Adipose tissue (tissue), 3 donors: ENCODE measurements around the gene CERT1. TPM values are rescaled to one million over a fixed set of nuclear protein-coding genes. Genes with fewer than 3 reads are reported as not detected.
"Not testable (repeated sequence)": the region's sequence is repeated elsewhere in the genome, so short reads cannot be mapped to it uniquely, and the experiment has no call there.

Source experiments
- H3K27ac ChIP-seq: one replicate; pipeline ENCODE4 v1.5.1; 2013; ENCODE audit warnings: low read depth, low read length
- WGBS, 3 donors: extraction: QIAGEN DNeasy Blood & Tissue Kit; methylation state at CpG; one replicate each; pipeline ENCODE4 v1.1.7; 2013; 5-methylcytosine and 5-hydroxymethylcytosine counted together
- polyA plus RNA-seq, 3 donors: library from polyadenylated mRNA; stranded (reverse); fragments of 200-250 nt; gene quantifications; one replicate each; pipeline ENCODE4 v1.2.3, GENCODE V29; 2013
- donor health status: healthy with polysubstance abuse.
- donor health status: Bipolar disorder and iron deficiency.
- donor health status: healthy.

The CERT1 gene
- polyA plus RNA-seq, 3 donors: 9.3 to 38.5 (median 19.0) TPM

DNA sequence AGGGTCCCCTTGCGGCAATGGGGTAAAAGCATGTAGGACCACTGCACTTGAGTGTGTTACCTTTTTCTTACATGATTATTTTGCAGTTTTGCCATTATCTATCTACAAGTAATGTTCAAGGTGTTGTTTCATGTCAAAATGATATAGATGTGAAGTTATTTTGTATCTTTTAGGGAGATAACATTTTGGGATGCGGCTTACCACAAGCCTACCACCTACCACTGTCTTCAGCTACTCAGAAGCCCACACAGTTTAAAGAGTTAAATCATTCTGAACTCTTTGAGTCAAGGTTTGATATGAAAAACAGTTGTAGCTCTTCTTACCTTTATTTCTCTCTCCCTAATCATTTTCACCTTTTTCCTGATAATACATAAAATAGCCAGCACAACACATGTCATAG is 19.8 kb downstream of the CERT1 start:
- H3K27ac ChIP-seq: no peak overlapping the region
- 98 to 100% (median 98%) methylated on average over 2 of the region's 2 CpGs for WGBS, 3 donors

DNA sequence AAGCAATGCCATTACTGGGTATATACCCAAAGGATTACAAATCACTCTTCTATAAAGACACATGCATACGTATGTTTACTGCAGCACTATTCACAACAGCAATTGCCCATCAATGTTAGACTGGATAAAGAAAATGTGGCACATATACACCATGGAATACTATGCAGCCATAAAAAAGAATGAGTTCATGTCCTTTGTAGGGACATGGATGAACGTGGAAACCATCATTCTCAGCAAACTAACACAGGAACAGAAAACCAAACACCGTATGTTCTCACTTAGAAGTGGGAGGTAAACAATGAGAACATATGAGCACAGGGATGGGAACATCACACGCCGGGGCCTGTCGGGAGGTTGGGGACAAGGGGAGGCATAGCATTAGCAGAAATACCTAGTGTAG is 21.6 kb downstream of the CERT1 start:
- not testable (repeated sequence) for H3K27ac ChIP-seq
- WGBS, 3 donors: 98 to 99% (median 98%) methylated on average over 6 of the region's 6 CpGs

DNA sequence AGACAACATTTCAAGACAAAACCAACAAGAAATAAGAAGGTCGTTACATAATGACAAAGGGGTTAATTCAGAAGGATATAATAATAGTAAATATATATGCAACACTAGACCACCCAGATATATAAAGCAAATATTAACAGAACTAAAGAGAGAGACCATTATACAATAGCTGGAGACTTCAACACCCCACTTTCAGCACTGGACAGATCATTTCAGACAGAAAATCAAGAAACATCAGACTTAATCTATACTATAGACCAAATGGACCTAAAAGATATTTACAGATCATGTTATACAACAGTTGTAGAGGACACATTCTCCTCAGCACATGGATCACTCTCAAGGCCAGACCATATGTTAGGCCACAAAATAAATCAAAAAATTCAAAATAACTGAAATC is 26.8 kb downstream of the CERT1 start:
- no peak overlapping the region for H3K27ac ChIP-seq
- WGBS, 3 donors: 84 to 91% (median 87%) methylated on average over 1 of the region's 1 CpG

DNA sequence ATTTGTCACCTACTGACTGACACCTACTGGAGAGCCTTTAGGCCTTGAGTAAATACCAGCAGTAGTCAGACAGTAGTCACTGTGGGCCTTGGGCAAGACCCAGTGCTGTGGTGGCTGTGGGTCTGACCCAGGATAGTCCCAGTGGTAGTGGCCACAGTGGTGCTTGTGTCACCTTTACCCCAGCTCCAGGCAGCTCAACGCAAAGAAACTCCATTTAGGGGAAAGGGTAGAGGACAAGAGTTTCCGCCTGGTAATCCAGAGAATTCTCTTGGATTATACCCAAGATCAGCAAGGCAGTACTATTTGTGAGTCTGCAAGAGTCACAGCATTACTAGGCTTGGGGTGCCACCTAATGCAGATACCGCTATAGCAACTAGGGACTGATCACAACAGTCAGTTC is 28.9 kb downstream of the CERT1 start:
- no peak overlapping the region for H3K27ac ChIP-seq
- WGBS, 3 donors: 88 to 93% (median 89%) methylated on average over 3 of the region's 3 CpGs

DNA sequence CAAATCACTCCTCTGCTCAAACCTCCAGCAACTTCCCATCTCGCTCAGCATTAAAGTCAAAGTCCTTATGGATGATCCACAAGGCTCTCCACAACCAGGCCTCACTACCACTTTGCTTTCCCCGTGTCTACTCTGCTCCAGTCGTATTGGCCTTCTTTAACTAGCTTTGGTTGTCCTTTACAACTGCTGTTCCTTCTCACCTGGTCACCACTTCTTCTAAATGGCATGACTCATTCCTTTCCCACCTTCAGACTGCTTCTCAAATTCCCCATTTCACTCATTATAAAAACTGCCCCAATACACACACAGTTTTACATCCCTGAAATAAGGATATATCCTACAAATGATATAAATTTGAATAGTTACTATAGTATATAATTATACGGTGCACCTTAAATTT is 30.4 kb downstream of the CERT1 start:
- WGBS, 3 donors: 95 to 96% (median 96%) methylated on average over 4 of the region's 4 CpGs
- H3K27ac ChIP-seq: no peak overlapping the region

DNA sequence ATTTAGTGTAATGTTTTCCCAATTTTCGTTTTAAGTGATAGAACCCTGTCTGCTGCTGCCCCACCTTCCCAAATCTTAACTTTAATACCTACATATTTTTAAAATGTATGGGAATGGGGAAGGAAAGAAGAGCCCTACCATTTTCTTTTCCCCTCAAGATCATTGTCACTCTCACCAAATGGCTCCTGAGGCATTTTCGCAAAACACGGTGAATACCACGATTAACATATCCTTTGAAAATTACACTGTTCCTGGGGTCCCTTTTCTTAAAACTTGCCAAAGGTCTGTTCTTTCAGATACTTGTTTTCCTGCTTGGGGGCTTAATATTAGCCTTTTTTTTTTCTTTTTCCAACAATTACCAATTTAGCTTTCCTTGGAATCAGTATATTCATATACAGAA is 36.1 kb downstream of the CERT1 start:
- H3K27ac ChIP-seq: no peak overlapping the region
- WGBS, 3 donors: 82 to 87% (median 87%) methylated on average over 4 of the region's 4 CpGs

DNA sequence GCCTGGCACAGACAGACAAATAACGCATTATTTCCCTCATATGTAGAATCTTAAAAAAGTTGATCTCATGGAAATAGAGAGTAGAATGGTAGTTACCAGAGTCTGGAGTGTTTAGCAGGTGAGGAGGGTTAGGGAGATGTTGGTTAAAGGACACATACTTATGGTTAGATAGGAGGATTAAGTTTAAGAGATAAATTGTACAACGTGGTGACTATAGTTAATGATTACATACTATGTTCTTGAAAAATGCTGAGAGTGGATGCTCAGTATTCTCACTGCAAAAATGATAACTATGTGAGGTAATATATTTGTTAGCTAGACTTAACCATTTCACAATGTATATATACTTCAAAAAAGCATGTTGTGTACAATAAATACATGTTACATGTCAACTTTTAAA is 38.0 kb downstream of the CERT1 start:
- H3K27ac ChIP-seq: no peak overlapping the region
- 58 to 92% (median 85%) methylated on average over 2 of the region's 2 CpGs for WGBS, 3 donors

DNA sequence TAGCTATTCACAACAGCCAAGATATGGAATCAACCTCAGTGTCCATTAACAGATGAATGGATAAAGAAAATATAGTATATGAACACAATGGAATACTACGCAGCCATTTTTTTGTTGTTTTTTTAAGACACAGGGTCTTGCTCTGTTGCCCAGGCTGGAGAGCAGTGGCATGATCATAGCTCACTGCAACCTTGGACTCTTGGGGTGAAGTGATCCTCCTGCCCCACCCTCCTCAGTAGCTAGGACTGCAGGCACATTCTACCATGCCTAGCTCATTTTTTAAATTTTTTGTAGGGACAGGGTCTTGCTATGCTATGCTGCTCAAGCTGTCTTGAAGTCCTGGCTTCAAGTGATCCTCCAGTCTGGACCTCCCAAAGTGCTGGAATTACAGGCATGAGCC is 38.5 kb downstream of the CERT1 start:
- 93 to 98% (median 97%) methylated on average over 1 of the region's 1 CpG for WGBS, 3 donors
- no peak overlapping the region for H3K27ac ChIP-seq

DNA sequence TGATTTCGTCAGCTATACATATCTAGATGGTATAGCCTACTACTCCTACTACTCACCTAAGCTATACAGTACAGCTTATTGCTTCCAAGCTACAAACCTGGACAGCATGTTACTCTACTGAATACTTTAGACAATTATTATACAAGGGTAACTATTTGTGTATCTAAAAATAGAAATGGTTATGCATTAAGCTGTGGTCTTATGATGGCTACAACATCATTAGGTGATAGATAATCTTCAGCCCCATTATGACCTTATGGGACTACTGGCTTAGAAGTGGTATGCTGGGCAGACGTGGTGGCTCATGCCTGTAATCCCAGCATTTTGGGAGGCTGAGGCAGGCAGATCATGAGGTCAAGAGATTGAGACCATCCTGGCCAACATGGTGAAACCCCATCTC is 40.2 kb downstream of the CERT1 start:
- H3K27ac ChIP-seq: no peak overlapping the region
- WGBS, 3 donors: 97 to 100% (median 100%) methylated on average over 2 of the region's 2 CpGs

DNA sequence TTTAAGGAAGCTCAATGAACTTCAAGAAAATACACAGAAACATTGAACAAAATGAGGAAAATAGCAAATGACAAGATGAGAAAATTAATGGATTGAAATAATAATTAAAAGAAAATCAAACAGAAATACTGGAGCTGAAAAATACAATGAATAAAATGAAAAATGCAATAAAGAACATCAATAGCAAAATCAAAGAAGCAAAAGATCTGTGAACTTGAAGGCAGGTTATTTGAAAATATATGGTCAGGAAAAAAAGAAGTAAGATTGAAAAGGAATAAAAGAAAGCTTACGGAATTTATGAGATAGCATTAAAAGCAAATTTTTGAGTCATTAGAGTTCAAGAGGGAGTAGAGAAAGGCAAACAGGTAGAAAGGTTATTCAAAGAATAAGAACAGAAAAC is 42.4 kb downstream of the CERT1 start:
- no peak overlapping the region for H3K27ac ChIP-seq
- 99 to 100% (median 100%) methylated on average over 1 of the region's 1 CpG for WGBS, 3 donors

DNA sequence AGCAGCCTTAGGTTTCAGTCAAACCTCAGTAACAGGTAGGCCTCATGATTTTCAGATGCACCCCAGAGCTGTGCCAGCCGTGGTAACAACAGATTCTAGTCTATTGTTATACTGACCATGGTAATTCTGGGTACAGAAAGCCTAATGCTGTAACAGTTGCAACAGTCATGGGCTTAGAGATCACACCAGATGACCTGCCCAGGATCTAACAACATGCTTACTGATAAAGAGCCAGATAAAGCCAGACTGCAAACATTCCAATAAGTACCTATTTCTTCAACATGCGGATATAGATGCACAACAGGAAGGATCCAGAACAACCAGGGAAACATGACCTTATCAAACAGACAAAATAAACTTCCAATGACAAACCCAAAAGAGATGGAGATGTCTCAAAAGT is 42.8 kb downstream of the CERT1 start:
- H3K27ac ChIP-seq: no peak overlapping the region
- 95 to 98% (median 98%) methylated on average over 2 of the region's 2 CpGs for WGBS, 3 donors

DNA sequence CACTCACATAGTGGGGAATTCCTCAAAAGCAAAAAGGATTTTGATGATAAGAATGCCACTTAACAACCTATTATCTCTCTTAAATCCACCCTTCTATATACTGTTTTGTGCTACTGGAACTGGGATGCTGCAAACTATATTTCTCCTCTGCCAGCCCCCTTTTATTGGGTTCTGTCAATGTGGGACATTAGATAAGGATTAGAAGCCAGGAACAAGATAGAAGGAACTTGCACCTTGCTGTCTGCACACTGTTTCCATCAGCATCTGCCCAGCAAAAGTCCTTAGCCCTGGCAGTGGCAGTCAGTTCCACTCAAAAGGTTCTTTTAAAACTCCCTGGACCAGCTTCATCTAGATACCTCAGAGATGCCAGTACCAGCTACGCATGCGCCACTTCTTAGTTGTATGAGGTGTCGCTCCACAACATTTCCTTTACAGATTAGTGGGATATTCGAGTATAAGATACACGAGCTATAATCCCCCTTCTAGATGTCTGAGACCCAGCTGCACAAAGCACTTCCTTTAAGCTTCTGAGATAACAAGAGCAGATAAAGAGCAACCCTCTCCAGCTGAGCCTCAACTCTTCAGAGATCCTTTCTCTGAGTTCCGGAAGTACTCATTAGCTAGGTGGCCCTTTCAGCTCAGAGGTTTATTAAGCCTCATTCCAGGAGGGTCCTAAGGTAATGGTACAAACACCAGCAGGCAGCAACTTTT is 45.3 kb downstream of the CERT1 start:
- WGBS, 3 donors: 82 to 86% (median 86%) methylated on average over 6 of the region's 6 CpGs
- H3K27ac ChIP-seq: no peak overlapping the region

DNA sequence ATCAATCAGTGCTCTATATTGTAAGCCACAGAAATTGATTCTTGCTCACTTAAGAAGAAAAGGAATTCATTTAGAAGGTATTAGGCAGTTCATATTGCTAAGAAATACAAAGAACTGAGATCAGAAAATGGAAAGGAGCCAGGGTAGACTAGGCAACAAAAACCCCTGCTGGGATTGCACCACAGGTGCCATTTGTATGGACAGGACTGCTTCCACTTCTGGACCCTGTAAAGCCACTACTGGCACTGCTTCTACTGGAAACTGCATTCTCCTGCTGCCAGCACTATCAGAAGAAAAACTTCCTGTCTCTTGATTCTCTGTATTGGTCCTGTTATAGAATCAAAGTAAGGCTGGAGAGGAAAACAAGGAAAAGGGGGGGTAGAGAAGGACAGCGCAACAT is 45.9 kb downstream of the CERT1 start:
- WGBS, 3 donors: 68 to 89% (median 79%) methylated on average over 1 of the region's 1 CpG
- H3K27ac ChIP-seq: no peak overlapping the region

DNA sequence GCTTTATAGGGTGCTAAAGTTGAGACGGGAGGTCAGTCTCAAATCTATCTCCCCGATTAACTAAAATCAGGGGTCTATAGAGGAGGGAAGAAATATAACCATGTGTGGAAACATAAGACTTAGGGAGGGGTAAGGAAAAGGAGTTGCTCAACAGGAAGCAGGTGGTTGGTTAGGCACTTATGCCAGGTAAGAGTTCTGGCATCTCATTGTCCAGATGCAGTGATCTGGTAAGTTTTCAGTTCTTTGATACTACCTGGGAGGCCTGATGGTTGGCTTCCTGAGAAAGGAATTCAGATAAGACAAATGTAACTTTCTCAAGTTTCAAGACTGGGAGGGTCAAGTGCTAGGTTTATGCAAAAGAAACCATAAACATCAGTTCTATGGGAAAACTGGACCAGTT is 47.7 kb downstream of the CERT1 start:
- WGBS, 3 donors: 83 to 93% (median 88%) methylated on average over 2 of the region's 2 CpGs
- H3K27ac ChIP-seq: no peak overlapping the region

DNA sequence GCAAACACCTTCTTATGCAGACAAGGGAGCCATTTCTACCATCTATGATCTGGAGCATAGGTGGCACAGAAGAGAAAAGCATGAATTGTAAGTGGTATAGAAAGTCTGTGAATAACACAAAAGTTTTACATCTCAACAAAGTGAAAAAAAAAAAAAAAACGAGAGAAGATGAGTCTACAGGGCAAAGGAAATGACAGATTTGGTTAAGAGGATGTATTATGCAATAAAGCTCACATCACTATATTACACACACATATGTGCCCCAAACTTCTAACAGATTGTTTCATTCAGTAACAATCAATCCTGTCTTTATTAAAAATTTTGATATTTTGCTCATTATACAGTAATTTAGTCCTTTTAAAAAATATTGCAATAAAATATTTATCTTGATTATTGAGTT is 49.8 kb downstream of the CERT1 start:
- no peak overlapping the region for H3K27ac ChIP-seq
- WGBS, 3 donors: 22 to 50% (median 27%) methylated on average over 1 of the region's 1 CpG

DNA sequence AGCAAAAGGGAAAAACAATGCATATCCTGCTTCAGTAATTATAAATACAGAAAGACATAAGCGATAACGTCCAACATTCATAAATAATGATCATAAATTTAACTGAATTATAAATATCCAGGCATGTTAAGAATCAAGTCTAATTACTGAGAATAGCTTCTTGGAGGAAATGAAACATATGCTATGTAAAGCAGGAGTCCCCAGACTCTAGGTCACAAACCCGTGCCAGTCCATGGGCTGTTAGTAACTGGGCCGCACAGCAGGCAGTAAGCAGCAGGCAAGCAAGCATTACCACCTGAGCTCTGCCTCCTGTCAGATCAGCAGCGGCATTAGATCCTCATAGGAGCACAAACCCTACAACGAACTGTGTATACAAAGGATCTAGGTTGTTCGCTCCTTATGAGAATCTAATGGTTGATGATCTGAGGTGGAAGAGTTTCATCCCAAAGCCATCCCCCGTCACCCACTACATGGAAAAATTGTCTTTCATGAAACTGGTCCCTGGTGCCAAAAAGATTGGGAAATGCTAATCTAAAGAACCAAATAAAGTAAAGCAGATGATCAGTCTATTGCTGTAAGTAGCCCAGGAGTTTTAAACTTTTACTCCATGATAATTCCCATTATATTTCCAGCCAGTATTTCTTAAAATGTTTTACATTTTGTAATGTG is 50.4 kb downstream of the CERT1 start:
- no peak overlapping the region for H3K27ac ChIP-seq
- 71 to 85% (median 80%) methylated on average over 8 of the region's 8 CpGs for WGBS, 3 donors

DNA sequence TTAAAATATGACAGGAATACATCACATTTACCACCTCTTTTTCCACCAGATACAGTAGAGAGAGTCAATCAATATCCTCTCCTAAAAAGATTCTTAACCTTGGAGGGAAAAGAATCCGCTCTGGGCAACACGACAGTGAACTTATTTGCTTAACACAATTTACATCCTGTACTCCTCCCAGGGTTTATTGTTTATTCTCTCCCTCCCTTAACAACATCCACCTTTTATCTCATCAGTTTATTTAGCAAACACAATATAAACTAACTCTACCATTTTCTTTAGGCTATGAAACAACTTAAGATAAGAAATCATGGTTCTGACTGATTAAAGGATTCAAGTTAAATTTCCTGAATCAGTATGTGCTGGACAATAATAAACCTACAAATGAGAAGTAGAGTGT is 50.9 kb downstream of the CERT1 start:
- H3K27ac ChIP-seq: no peak overlapping the region
- 40 to 85% (median 77%) methylated on average over 2 of the region's 2 CpGs for WGBS, 3 donors

DNA sequence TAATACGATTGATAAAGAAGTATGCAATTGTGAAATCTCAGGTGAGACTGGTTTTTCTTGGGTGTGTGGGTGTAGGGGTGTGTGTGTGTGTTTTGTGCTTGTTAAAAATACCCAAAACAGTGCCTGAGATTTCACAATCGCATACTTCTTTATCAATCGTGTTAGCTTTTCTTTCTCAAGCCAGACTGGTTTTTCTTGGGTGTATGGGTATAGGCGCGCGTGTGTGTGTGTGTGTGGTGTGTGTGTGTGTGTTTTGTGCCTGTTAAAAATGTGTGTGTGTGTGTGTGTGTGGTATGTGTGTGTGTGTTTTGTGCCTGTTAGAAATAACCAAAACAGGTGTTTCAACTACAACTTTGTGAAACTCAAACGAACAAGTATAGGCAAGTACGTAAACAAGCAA is 53.7 kb downstream of the CERT1 start:
- H3K27ac ChIP-seq: no peak overlapping the region
- WGBS, 3 donors: 49 to 93% (median 81%) methylated on average over 8 of the region's 8 CpGs

DNA sequence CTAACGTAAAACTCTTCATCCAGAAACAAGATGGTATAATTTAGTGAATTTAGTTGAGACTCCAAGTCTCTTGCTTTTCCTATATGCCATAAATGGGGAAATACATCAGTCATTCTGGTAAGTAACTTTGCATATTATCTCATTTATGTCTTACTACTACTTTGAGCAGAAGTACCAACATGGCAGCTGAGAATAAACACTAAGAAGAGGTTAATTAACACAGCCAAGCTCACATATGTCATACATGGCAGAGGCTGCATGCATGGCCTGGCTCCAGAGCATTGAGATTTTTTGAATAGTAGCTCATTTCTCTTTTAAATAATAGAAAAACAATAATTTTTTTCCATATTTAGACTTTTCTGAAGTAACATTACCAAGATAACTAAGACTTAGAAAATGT is 54.3 kb downstream of the CERT1 start:
- 92 to 100% (median 99%) methylated on average over 1 of the region's 1 CpG for WGBS, 3 donors
- no peak overlapping the region for H3K27ac ChIP-seq

DNA sequence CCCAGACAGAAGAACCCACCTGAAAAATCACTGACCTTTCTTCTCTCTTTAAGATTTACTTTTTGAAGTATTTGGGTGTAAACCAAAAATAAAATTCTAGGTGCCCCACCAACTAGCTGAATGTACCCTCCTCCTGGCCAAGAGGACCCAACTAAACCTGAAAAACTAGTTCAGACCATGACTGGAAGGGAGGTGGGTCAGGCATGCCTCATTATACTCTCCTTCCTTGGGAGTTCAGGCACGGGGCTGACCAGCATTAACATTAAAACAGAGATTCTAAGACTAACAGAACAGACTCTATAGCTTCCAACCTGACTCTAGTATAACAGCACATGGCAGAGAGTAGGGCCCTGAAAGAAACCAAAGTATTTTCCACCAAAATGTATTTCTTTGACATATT is 61.4 kb downstream of the CERT1 start:
- WGBS, 3 donors: 81 to 91% (median 91%) methylated on average over 1 of the region's 1 CpG
- H3K27ac ChIP-seq: no peak overlapping the region
